HepG2 (cell line): ENCODE results near the gene IL17RC. TPM values are rescaled to one million over a fixed set of nuclear protein-coding genes. Genes with fewer than 3 reads are reported as not detected.
A peak's percentile ranks its signal among the peaks of the same experiment; 100 is the strongest.

Experiments used
- ERF ChIP-seq: IDR thresholded peaks from 2 replicates; pipeline ENCODE4 v1.6.1; 2018; ENCODE audit warnings: missing biosample characterization, missing genetic modification reagents
- HNRNPH1 ChIP-seq: fragments of 200-400 bp; formaldehyde crosslinking; optimal IDR thresholded peaks from 2 replicates; pipeline ENCODE3; 2017; ENCODE audit warnings: mild to moderate bottlenecking, low read depth, low read length
- KLF9 ChIP-seq: IDR thresholded peaks from 2 replicates; pipeline ENCODE4 v1.6.1; 2016; ENCODE audit warnings: low read depth
- PAX8 ChIP-seq: sonication (generic); formaldehyde crosslinking; IDR thresholded peaks from 2 replicates; pipeline ENCODE4 v1.8.0; 2022; ENCODE audit warnings: mild to moderate bottlenecking, missing genetic modification reagents, borderline replicate concordance
- POLR2G ChIP-seq: fragments of 200-400 bp; formaldehyde crosslinking; IDR thresholded peaks from 2 replicates; pipeline ENCODE4 v1.6.1; 2018; ENCODE audit warnings: mild to moderate bottlenecking, low read depth, low read length, moderate library complexity
- SOX6 ChIP-seq, 2 experiments: fragments of 450-650 bp in 1 of 2; sonication (generic) in 1 of 2; formaldehyde crosslinking in 1 of 2; IDR thresholded peaks; 2 replicates each; pipeline versions ENCODE4 v1.4.0 to v1.6.1; 2017 to 2020; ENCODE audit warnings: antibody characterized with exemption in 1 of 2, mild to moderate bottlenecking in 1 of 2, missing genetic modification reagents in 1 of 2
- TGIF2 ChIP-seq: IDR thresholded peaks from 2 replicates; pipeline ENCODE4 v1.6.1; 2016; ENCODE audit warnings: control low read depth, missing compliant biosample characterization
- THAP9 ChIP-seq: sonication (generic); formaldehyde crosslinking; IDR thresholded peaks from 2 replicates; pipeline ENCODE4; 2020; ENCODE audit warnings: missing genetic modification reagents, mild to moderate bottlenecking, borderline replicate concordance
- ZBTB38 ChIP-seq: sonication (generic); formaldehyde crosslinking; IDR thresholded peaks from 2 replicates; pipeline ENCODE4 v1.5.1; 2020; ENCODE audit warnings: mild to moderate bottlenecking, missing genetic modification reagents
- ZFP36L2 ChIP-seq: sonication (generic); formaldehyde crosslinking; IDR thresholded peaks from 2 replicates; pipeline ENCODE4 v1.4.0; 2020; ENCODE audit warnings: missing genetic modification reagents
- ZNF138 ChIP-seq: sonication (generic); formaldehyde crosslinking; IDR thresholded peaks from 2 replicates; pipeline ENCODE4 v1.5.0; 2020; ENCODE audit warnings: mild to moderate bottlenecking, low read depth, missing genetic modification reagents
- ZNF30 ChIP-seq: sonication (generic); formaldehyde crosslinking; IDR thresholded peaks from 2 replicates; pipeline ENCODE4 v1.5.0; 2020; ENCODE audit warnings: mild to moderate bottlenecking, missing genetic modification reagents
- ZNF350 ChIP-seq: sonication (generic); formaldehyde crosslinking; IDR thresholded peaks from 2 replicates; pipeline ENCODE4 v1.4.0; 2020; ENCODE audit warnings: mild to moderate bottlenecking, low read depth, missing genetic modification reagents, borderline replicate concordance
- ZNF382 ChIP-seq: sonication (generic); formaldehyde crosslinking; IDR thresholded peaks from 2 replicates; pipeline ENCODE4 v1.5.0; 2020; ENCODE audit warnings: missing genetic modification reagents, mild to moderate bottlenecking, borderline replicate concordance
- ZNF883 ChIP-seq: sonication (generic); formaldehyde crosslinking; IDR thresholded peaks from 2 replicates; pipeline ENCODE4 v1.5.1; 2020; ENCODE audit warnings: mild to moderate bottlenecking, missing genetic modification reagents; ENCODE audit errors: not compliant biosample characterization
- polyA plus RNA-seq, 8 experiments: library from polyadenylated mRNA; depleted of rRNA in 3 of 8; stranded (reverse) in 7 of 8; unstranded in 1 of 8; fragments of >200 nt; fragmentation: Illumina TruSeq in 4 of 8; extraction: Trizol in 4 of 8; gene quantifications; 2 replicates each; pipeline versions ENCODE4 v1.2.1 to v1.2.3, GENCODE V29; 2011 to 2016; ENCODE audit warnings: low read depth in 4 of 8, missing spikeins in 1 of 8, mixed read lengths in 1 of 8; ENCODE audit not compliant: insufficient read depth in 1 of 8
- total RNA-seq, 5 experiments: library from RNA; depleted of rRNA; stranded (reverse); fragments of >200 nt; fragmentation: Illumina TruSeq; extraction: Trizol; gene quantifications; 2 replicates each; pipeline ENCODE4 v1.2.3, GENCODE V29; 2016; ENCODE audit warnings: low read depth in 1 of 5
- TF ChIP-seq, protein P1 (sequence below), 2 experiments: sonication (generic) in 1 of 2; formaldehyde crosslinking in 1 of 2; IDR thresholded peaks; 2 replicates each; pipeline versions ENCODE4 v1.4.0 to v1.6.1; 2016 to 2020; ENCODE audit warnings: borderline replicate concordance in 1 of 2, low read depth in 1 of 2, mild to moderate bottlenecking in 1 of 2, missing genetic modification reagents in 1 of 2
- TF ChIP-seq, protein P2 (sequence below): IDR thresholded peaks from 2 replicates; pipeline ENCODE4 v1.6.1; 2016

The IL17RC gene
- total and polyA plus RNA-seq, 2 of the 13 experiments (the other 11 are each of a cell fraction or from before 2014, with no cell fraction given): 20.7 to 24.0 TPM

DNA sequence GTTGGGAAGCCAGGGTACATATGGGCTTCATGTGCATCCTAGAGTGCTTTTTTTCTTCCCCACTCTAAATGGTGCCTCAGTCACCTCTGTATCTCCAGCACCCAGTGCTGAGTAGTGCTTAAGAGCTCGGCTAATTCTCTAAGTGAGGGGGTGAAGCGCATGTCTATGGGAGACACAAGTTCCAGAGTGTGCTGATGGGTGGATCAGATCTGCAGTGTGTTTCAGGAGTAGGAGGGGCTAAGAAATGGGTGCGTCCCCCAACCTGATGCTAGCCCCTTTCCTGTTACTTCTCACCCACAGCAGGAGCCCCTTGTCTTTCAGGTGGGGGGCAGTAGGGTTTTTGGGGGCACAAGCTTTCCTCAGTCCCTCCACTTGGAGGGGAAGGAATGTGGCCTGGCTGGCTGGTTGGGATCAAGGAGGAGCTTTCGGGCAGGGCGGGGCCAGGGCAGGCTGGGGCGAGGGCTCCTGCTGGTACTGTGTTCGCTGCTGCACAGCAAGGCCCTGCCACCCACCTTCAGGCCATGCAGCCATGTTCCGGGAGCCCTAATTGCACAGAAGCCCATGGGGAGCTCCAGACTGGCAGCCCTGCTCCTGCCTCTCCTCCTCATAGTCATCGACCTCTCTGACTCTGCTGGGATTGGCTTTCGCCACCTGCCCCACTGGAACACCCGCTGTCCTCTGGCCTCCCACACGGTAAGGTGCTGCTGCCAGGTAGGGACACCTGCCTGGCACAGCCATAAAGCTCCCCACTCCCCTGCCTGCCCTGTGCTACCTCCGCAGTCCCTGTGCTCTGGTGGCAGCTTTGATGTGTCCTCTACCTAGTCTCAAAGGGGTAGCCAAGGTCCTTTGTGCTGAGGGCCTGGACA lies 14.3 kb upstream of the IL17RC start, which contains the start of gene IL17RE (continued):
- TF ChIP-seq, protein P1, sequence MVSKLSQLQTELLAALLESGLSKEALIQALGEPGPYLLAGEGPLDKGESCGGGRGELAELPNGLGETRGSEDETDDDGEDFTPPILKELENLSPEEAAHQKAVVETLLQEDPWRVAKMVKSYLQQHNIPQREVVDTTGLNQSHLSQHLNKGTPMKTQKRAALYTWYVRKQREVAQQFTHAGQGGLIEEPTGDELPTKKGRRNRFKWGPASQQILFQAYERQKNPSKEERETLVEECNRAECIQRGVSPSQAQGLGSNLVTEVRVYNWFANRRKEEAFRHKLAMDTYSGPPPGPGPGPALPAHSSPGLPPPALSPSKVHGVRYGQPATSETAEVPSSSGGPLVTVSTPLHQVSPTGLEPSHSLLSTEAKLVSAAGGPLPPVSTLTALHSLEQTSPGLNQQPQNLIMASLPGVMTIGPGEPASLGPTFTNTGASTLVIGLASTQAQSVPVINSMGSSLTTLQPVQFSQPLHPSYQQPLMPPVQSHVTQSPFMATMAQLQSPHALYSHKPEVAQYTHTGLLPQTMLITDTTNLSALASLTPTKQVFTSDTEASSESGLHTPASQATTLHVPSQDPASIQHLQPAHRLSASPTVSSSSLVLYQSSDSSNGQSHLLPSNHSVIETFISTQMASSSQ (IDR thresholded peaks at IDR 0.05; ENCODE audit: low read depth): no peak
- TF ChIP-seq, protein P1 (CRISPR knock-in tag; IDR thresholded peaks at IDR 0.05; ENCODE audit: borderline replicate concordance): peak; percentile 55; the same call in 1 of the 2 replicates
- TF ChIP-seq THAP9 (CRISPR knock-in tag) (0 out of 2 replicates have a peak, but pooled peaks have one; percentile 38), ZNF350 (CRISPR knock-in tag) (0 out of 2 replicates have a peak, but pooled peaks have one; percentile 9), ZNF30 (0 out of 2 replicates have a peak, but pooled peaks have one; percentile 21), PAX8 (CRISPR knock-in tag) (0 out of 2 replicates have a peak, but pooled peaks have one; percentile 6), ERF (CRISPR knock-in tag) (peak; percentile 14), HNRNPH1 (no peak), SOX6 (IDR thresholded peaks at IDR 0.05) (no peak), SOX6 (CRISPR knock-in tag; IDR thresholded peaks at IDR 0.05) (peak; percentile 58), ZNF883 (CRISPR knock-in tag) (peak; percentile 7), KLF9 (CRISPR knock-in tag) (no peak), ZNF138 (CRISPR knock-in tag) (0 out of 2 replicates have a peak, but pooled peaks have one; percentile 12), ZNF382 (CRISPR knock-in tag) (no peak), TGIF2 (CRISPR knock-in tag) (0 out of 2 replicates have a peak, but pooled peaks have one; percentile 52), POLR2G (peak; percentile 73), ZBTB38 (CRISPR knock-in tag) (peak; percentile 68), ZFP36L2 (CRISPR knock-in tag) (peak; percentile 50; the same call in 1 of the 2 replicates)
- TF ChIP-seq, protein P2, sequence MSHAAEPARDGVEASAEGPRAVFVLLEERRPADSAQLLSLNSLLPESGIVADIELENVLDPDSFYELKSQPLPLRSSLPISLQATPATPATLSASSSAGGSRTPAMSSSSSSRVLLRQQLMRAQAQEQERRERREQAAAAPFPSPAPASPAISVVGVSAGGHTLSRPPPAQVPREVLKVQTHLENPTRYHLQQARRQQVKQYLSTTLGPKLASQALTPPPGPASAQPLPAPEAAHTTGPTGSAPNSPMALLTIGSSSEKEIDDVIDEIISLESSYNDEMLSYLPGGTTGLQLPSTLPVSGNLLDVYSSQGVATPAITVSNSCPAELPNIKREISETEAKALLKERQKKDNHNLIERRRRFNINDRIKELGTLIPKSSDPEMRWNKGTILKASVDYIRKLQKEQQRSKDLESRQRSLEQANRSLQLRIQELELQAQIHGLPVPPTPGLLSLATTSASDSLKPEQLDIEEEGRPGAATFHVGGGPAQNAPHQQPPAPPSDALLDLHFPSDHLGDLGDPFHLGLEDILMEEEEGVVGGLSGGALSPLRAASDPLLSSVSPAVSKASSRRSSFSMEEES (CRISPR knock-in tag): peak; percentile 58; the same call in 1 of the 2 replicates
